Embryonic facial prominence (tissue), 1 donor: ENCODE measurements around the gene TMEM220.

ENCODE experiments used
- DNase-seq: peaks from one replicate; pipeline ENCODE4 v3.0.0-alpha.2; 2016; ENCODE audit errors: extremely low spot score

The TMEM220 gene

GRCh38 chr17:10664571-10664970, 65.3 kb downstream of the TMEM220 start:
- no peak for DNase-seq
